Measurements from ENCODE around the gene TAS2R4.
A peak's percentile ranks its signal among the peaks of the same experiment; 100 is the strongest.
"Not testable (repeated sequence)": the region's sequence is repeated elsewhere in the genome, so short reads cannot be mapped to it uniquely, and the experiment has no call there.

Gene TAS2R4, protein sequence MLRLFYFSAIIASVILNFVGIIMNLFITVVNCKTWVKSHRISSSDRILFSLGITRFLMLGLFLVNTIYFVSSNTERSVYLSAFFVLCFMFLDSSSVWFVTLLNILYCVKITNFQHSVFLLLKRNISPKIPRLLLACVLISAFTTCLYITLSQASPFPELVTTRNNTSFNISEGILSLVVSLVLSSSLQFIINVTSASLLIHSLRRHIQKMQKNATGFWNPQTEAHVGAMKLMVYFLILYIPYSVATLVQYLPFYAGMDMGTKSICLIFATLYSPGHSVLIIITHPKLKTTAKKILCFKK

GRCh38 chr7:141776374-141776773 is at the start of gene TAS2R4:
Gene TAS2R4, plus strand, starts transcription at chr7:141776674. Its CDS starts 1,815 bp downstream, at chr7:141778489.
- no peak for DNase-seq

DNA sequence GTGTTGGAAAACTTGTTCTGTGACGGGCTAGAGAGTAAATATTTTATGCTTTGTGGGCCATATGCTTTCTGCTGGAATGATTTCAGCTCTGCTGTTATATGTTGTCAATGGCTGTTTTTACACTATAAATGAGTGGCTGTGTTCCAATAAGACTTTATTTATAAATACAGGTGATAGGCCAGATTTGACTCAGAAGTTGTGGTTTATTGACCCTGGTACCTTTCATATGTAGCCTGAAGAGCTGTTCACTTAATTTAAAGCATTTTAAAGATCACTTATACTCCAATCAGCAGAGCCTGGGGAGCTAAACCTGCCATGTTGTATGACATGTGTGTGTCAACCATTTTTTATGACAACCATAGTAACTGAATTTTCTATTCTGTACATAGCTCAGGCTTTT is 47.5 kb upstream of the TAS2R4 start:
- DNase-seq = no peak

GRCh38 chr7:141731476-141732149 is 44.9 kb upstream of the TAS2R4 start:
- no peak for DNase-seq

GRCh38 chr7:141737118-141737835 is 39.2 kb upstream of the TAS2R4 start:
- DNase-seq = no peak

DNA sequence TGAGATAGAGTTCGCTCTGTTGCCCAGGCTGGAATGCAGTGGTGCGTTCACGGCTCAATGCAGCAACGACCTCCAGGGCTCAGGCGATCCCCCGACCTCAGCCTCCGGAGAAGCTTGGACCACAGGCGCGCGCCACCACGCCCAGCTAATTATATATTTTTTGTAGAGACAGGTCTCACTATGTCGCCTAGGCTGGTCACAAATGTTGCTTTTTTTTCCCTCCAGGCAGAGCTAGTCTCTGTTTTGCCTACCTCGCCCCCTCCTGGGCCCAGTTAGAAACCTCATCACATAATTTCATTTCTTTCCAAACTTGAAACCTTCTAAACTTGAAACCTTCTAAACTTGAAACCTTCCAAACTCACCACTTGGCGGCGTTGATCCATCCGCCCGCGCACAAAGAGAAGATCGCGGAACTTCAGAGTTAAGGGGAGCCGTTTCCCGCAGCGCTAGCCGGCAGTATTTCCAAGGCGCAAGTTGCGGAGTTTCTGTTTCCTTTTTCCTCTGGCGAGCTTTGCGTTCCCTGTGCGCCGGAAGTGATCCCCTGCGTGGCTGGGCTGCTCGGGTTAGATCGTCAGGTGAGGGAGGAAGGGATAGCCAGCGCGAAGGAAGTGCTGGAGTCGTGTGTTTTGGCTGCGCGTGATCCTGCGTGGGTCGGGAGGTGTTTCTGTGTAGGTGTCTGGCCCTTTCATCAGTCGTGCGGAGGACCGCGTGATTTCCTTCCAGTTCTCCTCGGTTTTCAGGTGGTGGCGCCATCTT is 38.5 kb upstream of the TAS2R4 start, which contains the start of gene SSBP1:
SSBP1 (plus strand) TSS at position 523 of the 756 bp plus-strand sequence. CDS start 809 bp downstream, outside the sequence.
- DNase-seq = peak; percentile 88 to 90

DNA sequence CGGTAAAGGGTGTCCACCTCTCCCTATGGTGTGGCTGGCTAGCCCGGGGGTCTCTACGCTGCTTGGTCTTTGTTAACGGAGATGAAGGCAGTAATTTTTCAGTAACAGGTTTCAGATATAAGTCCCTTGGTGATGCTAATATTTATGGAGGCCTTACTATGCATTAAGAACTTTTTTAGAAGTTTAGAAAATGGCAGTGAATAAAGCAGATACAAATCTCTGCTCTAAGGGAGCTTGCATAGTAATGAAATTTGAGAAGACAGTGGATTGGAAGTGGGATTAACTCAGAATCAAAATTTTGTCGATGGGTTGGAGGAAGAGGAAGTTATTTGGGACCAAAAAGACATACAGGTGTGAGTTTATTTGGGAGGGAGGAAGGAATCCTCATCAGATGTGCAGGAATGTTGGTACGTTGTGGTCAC is 37.9 kb upstream of the TAS2R4 start:
- no peak for DNase-seq

GRCh38 chr7:141739250-141739649 is 37.2 kb upstream of the TAS2R4 start:
- DNase-seq = no peak

DNA sequence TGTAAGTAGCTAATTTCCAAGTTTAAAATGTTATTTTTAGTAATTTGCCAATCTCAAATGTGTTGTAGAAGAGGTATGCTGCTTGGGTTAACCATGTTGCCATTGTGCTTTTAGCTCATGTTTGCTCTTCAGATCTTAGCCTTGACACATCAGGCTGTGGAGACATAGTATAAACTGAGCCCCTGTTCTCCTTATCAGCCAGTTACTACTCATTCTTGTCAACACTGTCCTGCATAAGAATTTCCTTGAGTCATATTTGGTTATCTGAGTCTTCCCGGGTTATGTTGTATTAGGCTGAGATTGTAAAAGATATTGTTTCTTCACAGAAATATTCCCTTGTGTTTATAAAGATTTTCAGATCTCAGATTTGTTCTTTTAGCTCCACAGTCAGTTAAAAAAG is 34.2 kb upstream of the TAS2R4 start:
- no peak for DNase-seq

DNA sequence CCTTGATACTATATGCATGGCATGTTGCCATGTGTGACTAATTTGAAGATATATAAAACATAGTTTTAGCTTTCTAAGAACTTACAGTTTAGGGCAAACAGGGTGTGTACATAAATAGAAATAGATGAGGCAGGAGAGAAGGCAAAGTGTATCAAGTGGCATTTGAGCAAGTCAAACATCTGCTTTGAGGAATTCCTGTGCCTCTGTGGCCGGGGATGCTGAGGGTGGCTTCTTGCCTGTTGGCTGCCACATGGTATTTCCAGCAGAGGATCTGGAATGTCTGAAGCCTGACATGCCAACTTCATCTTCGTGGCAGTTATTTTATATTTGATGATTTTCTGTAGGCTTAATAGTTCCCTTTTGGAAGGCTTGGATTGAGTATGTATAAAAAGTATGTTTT is 32.3 kb upstream of the TAS2R4 start:
- no peak for DNase-seq

DNA sequence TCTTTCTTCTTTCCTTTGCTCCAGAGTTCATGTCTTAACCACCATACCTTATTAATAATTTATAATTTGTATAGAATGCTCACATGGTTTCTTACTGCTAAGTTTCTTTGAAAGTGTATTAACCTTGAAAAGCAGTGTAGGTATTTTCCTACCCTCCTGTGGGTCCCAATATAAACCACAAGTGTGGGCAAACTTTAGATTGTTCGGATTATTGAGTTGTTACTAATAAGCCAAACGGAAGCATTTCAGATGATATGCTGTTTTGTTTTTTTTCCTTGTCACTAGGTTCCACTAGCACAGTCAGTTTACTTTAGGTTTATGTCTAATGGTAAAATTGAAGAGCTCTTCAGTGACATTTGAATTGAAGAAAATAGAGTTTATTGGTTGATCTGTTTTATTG is 28.1 kb upstream of the TAS2R4 start:
- no peak for DNase-seq

- not testable (repeated sequence) for DNase-seq
Measured at GRCh38 chr7:141751904-141752303, 24.6 kb upstream of the TAS2R4 start.

DNA sequence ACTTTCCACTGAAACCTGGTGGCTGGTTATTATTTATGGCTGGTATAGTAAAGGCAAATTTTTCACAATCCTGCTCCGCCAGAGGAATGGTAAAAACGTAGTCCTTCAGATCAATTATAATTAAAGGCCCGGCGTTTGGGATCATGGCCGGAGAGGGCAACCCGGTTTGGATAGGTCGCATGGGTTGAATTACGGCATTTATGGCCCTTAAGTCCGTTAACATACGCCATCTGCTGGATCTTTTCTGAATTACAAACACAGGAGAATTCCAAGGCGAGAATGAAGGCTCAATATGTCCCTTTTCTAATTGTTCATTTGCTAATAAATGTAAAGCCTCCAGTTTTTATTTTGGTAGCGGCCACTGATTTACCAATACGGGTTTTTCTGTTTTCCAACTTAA is 23.8 kb upstream of the TAS2R4 start:
- no peak for DNase-seq

GRCh38 chr7:141754939-141755338 is 21.5 kb upstream of the TAS2R4 start:
- no peak for DNase-seq

GRCh38 chr7:141763797-141764196 is 12.7 kb upstream of the TAS2R4 start, which contains the start of gene TAS2R3:
Gene TAS2R3, plus strand, starts transcription at chr7:141764097. Its CDS starts 62 bp downstream, at chr7:141764159.
- no peak for DNase-seq

DNA sequence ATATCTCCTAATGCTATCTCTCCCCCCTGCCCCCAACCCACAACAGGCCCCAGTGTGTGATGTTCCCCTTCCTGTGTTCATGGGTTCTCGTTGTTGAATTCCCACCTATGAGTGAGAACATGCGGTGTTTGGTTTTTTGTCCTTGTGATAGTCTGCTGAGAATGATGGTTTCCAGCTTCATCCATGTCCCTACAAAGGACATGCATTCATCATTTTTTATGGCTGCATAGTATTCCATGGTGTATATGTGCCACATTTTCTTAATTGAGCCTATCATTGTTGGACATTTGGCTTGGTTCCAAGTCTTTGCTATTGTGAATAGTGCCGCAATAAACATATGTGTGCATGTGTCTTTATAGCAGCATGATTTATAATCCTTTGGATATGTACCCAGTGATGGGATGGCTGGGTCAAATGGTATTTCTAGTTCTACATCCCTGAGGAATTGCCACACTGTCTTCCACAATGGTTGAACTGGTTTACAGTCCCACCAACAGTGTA is 6.3 kb upstream of the TAS2R4 start:
- not testable (repeated sequence) for DNase-seq

- DNase-seq = peak in 1 of 2 experiments; percentile 5
Measured at GRCh38 chr7:141785706-141786552, 9.5 kb downstream of the TAS2R4 start.

DNA sequence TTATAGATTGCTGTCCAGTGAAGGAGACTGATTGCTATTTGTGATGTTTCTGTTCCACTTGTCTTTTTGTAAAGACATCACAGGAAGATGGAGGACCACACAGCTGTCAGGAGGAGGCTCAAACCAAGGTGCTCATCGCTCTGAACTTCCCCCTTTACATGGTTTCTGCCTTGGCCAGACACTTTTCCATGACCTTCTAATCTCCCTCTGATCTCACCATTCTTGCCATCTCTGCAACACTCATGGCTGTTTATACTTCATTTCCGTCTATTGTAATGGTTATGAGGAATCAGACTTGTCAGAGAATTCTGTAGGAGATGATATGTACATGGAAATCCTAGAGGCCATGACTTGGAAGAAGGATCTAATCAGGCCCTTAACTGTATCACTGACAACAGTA is 11.8 kb downstream of the TAS2R4 start:
- DNase-seq = no peak

DNA sequence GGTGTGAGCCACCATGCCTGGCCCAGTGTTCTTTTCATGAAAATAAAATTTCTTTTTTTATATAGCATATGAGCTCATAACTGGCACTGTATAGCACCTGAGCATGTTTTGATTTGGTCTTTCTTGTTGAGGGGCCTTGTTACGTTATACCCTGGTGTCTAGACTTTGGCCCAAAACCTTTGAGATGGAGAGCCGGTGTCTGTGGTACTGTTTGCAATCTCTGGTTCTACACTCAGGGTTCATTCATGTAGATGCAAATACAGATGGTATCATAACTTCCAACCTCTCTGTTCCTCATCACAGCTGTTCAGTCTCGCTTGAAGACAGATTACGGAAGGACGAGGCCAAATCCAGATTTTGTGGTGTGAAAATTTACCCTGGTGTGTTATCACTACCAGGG is 13.4 kb downstream of the TAS2R4 start, which contains the start of gene TAS2R5:
TAS2R5 (plus strand) TSS at position 301 of the 400 bp plus-strand sequence. CDS start 145 bp downstream, outside the sequence.
- no peak for DNase-seq

GRCh38 chr7:141792526-141792925 is 16.1 kb downstream of the TAS2R4 start:
- DNase-seq = no peak

GRCh38 chr7:141820067-141820466 is 43.6 kb downstream of the TAS2R4 start:
- DNase-seq = no peak

DNA sequence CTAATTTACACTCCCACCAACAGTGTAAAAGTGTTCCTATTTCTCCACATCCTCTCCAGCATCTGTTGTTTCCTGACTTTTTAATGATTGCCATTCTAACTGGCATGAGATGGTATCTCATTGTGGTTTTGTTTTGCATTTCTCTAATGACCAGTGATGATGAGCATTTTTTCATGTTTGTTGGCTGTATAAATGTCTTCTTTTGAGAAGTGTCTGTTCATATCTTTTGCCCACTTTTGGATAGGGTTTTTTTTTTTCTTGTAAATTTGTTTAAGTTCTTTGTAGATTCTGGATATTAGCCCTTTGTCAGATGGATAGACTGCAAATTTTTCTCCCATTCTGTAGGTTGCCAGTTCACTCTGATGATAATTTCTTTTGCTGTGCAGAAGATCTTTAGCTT is 46.0 kb downstream of the TAS2R4 start:
- DNase-seq = not testable (repeated sequence)

Measured in activated CD4-positive, alpha-beta T cell treated with anti-CD3 and anti-CD28 coated beads, Interleukin-2, amount 50 U/mL, for 4 hours (primary cell).